Suprapubic skin (tissue), 4 donors: ENCODE results near the gene CTNND2. TPM values are rescaled to one million over a fixed set of nuclear protein-coding genes. Genes with fewer than 3 reads are reported as not detected.

Experiments used
- DNase-seq, 2 donors: peaks; one replicate each; pipeline ENCODE4 v3.0.0-alpha.2; 2019; ENCODE audit warnings: low spot score in 2 of 2
- H3K27ac ChIP-seq: fragments of 200-600 bp; sonication (generic); one replicate; pipeline ENCODE4 v1.5.1; 2019
- H3K27me3 ChIP-seq: fragments of 200-600 bp; sonication (generic); one replicate; pipeline ENCODE4 v1.5.1; 2019
- H3K36me3 ChIP-seq: fragments of 200-600 bp; sonication (generic); one replicate; pipeline ENCODE4 v1.5.1; 2019
- H3K4me1 ChIP-seq: fragments of 200-600 bp; sonication (generic); one replicate; pipeline ENCODE4 v1.5.1; 2019
- H3K4me3 ChIP-seq: fragments of 200-600 bp; sonication (generic); one replicate; pipeline ENCODE4 v1.5.1; 2019; ENCODE audit warnings: mild to moderate bottlenecking
- H3K9me3 ChIP-seq: fragments of 200-600 bp; sonication (generic); one replicate; pipeline ENCODE4 v1.5.1; 2019
- CTCF ChIP-seq, 2 donors: fragments of 200-600 bp in 1 of 2; fragments of 450-650 bp in 1 of 2; sonication (generic) in 1 of 2; IDR thresholded peaks; one replicate each; pipeline ENCODE4 v1.5.1; 2016 to 2019; ENCODE audit warnings: antibody characterized with exemption in 2 of 2, mild to moderate bottlenecking in 1 of 2, moderate library complexity in 1 of 2
- EP300 ChIP-seq: sonication (generic); formaldehyde crosslinking; IDR thresholded peaks from one replicate; pipeline ENCODE4 v1.6.1; 2017; ENCODE audit warnings: antibody characterized with exemption
- POLR2A ChIP-seq, 2 donors: fragments of 450-650 bp; IDR thresholded peaks; one replicate each; pipeline ENCODE4 v1.6.1; 2017; ENCODE audit warnings: antibody characterized with exemption in 2 of 2, mild to moderate bottlenecking in 2 of 2, moderate library complexity in 2 of 2
- POLR2AphosphoS5 ChIP-seq, 3 donors: sonication (generic); formaldehyde crosslinking; IDR thresholded peaks; one replicate each; pipeline ENCODE4 v1.6.1; 2017; ENCODE audit warnings: antibody characterized with exemption in 3 of 3
- WGBS: methylation state at CpG from one replicate; pipeline ENCODE4 v1.1.5; 2018; 5-methylcytosine and 5-hydroxymethylcytosine counted together
- total RNA-seq, 4 donors: library from RNA; depleted of rRNA; stranded (reverse); fragments of >200 nt; gene quantifications; one replicate each; pipeline ENCODE4 v1.1.0, GENCODE V29; 2016

The CTNND2 gene
- total RNA-seq, 4 donors from 2014 or later, result 0.40 to 3.8 (median 2.2) TPM

- whole genome bisulfite sequencing, result 79% methylated on average over 3 of the region's 3 CpGs
- no peak for TF ChIP-seq EP300
- no peak for TF ChIP-seq POLR2A (IDR thresholded peaks at IDR 0.05)
- TF ChIP-seq CTCF (IDR thresholded peaks at IDR 0.05), result no peak
- TF ChIP-seq POLR2AphosphoS5 (IDR thresholded peaks at IDR 0.05), result no peak
- H3K4me1 ChIP-seq, result no peaks in the 10 kb centered on the region
- H3K4me3 ChIP-seq, result no peak overlapping the region
- H3K27me3 ChIP-seq, result no peaks in the 10 kb centered on the region
- H3K9me3 ChIP-seq, result no peaks in the 10 kb centered on the region
- DNase-seq, result no peak
- H3K27ac ChIP-seq, result no peak overlapping the region
- no peaks in the 10 kb centered on the region for H3K36me3 ChIP-seq
Measured at GRCh38 chr5:11045411-11045810, 858.8 kb downstream of the CTNND2 start.

DNA sequence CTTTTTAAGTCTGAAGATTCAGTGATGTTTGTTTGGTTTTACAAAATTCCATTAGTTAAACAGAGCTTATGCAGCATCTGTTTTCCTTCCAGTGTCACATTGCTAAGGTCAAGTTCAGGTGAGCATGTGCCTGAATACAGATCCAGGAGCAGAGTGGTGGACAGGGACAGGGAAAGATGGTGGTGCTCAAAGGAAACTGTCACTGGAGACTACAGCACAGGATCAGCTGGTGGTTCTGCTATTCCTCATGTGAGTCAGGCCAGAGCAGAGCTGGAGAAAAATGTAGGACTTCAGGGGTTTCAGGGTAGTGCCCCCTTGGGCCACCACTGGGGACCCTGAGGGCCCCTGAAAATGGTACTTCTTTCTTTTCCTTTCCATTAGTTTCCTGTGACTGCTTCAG is 859.7 kb downstream of the CTNND2 start:
- H3K4me1 ChIP-seq, result no peaks in the 10 kb centered on the region
- H3K27ac ChIP-seq, result no peak overlapping the region
- no peaks in the 10 kb centered on the region for H3K9me3 ChIP-seq
- no peak for TF ChIP-seq CTCF (IDR thresholded peaks at IDR 0.05)
- no peaks in the 10 kb centered on the region for H3K36me3 ChIP-seq
- no peak overlapping the region for H3K4me3 ChIP-seq
- no peak for DNase-seq
- H3K27me3 ChIP-seq, result no peaks in the 10 kb centered on the region

DNA sequence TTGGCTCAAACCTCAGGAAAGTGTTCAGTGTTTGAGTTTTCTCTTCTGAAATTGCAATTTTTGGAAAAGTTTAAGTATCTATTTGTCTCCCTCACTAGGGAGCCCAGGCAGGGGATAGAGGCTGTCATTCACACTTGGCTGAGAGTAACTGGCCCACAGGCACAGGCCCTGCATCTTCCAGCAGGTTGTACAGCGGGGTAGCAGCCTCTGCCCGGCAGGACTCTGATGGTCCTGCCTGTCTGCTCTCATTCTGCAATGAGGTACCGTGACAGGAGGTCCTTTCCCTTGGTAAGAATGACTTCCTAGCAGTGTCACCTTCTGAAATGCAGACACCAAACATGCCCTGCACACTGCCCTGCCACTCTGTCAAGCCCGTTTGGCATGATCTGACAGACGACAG is 860.4 kb downstream of the CTNND2 start:
- no peak overlapping the region for H3K27ac ChIP-seq
- TF ChIP-seq POLR2AphosphoS5 (IDR thresholded peaks at IDR 0.05) (no peak), EP300 (no peak), POLR2A (IDR thresholded peaks at IDR 0.05) (no peak), CTCF (IDR thresholded peaks at IDR 0.05) (no peak)
- H3K9me3 ChIP-seq, result no peaks in the 10 kb centered on the region
- whole genome bisulfite sequencing, result 75% methylated on average over 5 of the region's 5 CpGs
- no peaks in the 10 kb centered on the region for H3K27me3 ChIP-seq
- H3K4me1 ChIP-seq, result no peaks in the 10 kb centered on the region
- H3K4me3 ChIP-seq, result no peak overlapping the region
- DNase-seq, result no peak
- no peaks in the 10 kb centered on the region for H3K36me3 ChIP-seq

GRCh38 chr5:11040345-11040744 is 863.9 kb downstream of the CTNND2 start:
- Histone ChIP-seq H3K27me3 (no peaks in the 10 kb centered on the region), H3K27ac (no peak overlapping the region), H3K9me3 (no peaks in the 10 kb centered on the region), H3K4me1 (no peaks in the 10 kb centered on the region), H3K36me3 (no peaks in the 10 kb centered on the region), H3K4me3 (no peak overlapping the region)
- no peak for TF ChIP-seq POLR2AphosphoS5 (IDR thresholded peaks at IDR 0.05)
- no peak for TF ChIP-seq CTCF (IDR thresholded peaks at IDR 0.05)
- TF ChIP-seq EP300, result no peak
- no peak for TF ChIP-seq POLR2A (IDR thresholded peaks at IDR 0.05)
- WGBS, result 67% methylated on average over 1 of the region's 1 CpG
- no peak for DNase-seq

- no peaks in the 10 kb centered on the region for H3K27me3 ChIP-seq
- TF ChIP-seq POLR2AphosphoS5 (IDR thresholded peaks at IDR 0.05) (no peak), EP300 (no peak), POLR2A (IDR thresholded peaks at IDR 0.05) (no peak), CTCF (IDR thresholded peaks at IDR 0.05) (no peak)
- no peak overlapping the region for H3K4me3 ChIP-seq
- H3K9me3 ChIP-seq, result no peaks in the 10 kb centered on the region
- no peak for DNase-seq
- no peaks in the 10 kb centered on the region for H3K36me3 ChIP-seq
- WGBS, result 81% methylated on average over 3 of the region's 3 CpGs
- no peak overlapping the region for H3K27ac ChIP-seq
- no peaks in the 10 kb centered on the region for H3K4me1 ChIP-seq
Measured at GRCh38 chr5:11038772-11039171, 865.5 kb downstream of the CTNND2 start.
